GM10266 (cell line): ENCODE data around the gene CRYBG3.

Experiments used
- DNase-seq: peaks from one replicate; pipeline ENCODE4 v3.0.0; 2012; ENCODE audit errors: extremely low spot score
- CTCF ChIP-seq: IDR thresholded peaks from 2 replicates; pipeline ENCODE4 v1.5.1; 2012; ENCODE audit warnings: mild to moderate bottlenecking, low read depth; ENCODE audit not compliant: control insufficient read depth, insufficient read depth; ENCODE audit errors: missing control alignments

The CRYBG3 gene

GRCh38 chr3:97956051-97956450 lies 134.2 kb downstream of the CRYBG3 start:
- no peak for TF ChIP-seq CTCF
- DNase-seq = no peak

- no peak for DNase-seq
- TF ChIP-seq CTCF = no peak
These were observed 136.0 kb downstream of the CRYBG3 start for GRCh38 chr3:97957617-97958311.

GRCh38 chr3:97958396-97958795 lies 136.6 kb downstream of the CRYBG3 start:
- no peak for DNase-seq
- TF ChIP-seq CTCF = no peak

GRCh38 chr3:97958796-97959195 lies 137.0 kb downstream of the CRYBG3 start:
- no peak for TF ChIP-seq CTCF
- no peak for DNase-seq

GRCh38 chr3:97959872-97960271 lies 138.1 kb downstream of the CRYBG3 start:
- TF ChIP-seq CTCF = no peak
- no peak for DNase-seq

GRCh38 chr3:97960551-97960950 lies 138.7 kb downstream of the CRYBG3 start:
- no peak for TF ChIP-seq CTCF
- no peak for DNase-seq

- TF ChIP-seq CTCF = no peak
- DNase-seq = no peak
These were observed 139.4 kb downstream of the CRYBG3 start for GRCh38 chr3:97960993-97961766.
